ENCODE measurements around the gene TAPT1. TPM values are rescaled to one million over a fixed set of nuclear protein-coding genes. Genes with fewer than 3 reads are reported as not detected.
A peak's percentile ranks its signal among the peaks of the same experiment; 100 is the strongest.

TAPT1 gene
- total and polyA plus RNA-seq, 2 of the 13 experiments (the other 11 are each of a cell fraction or from before 2014, with no cell fraction given), result 24.5 to 25.3 TPM

- TF ChIP-seq RBM39 (IDR thresholded peaks at IDR 0.05; ENCODE audit: low read depth, low read length, poor library complexity, severe bottlenecking), result no peak
- no peak for TF ChIP-seq GABPB1 (CRISPR knock-in tag; IDR thresholded peaks at IDR 0.05)
- no peak for TF ChIP-seq SETDB1 (CRISPR knock-in tag; IDR thresholded peaks at IDR 0.05; ENCODE audit: borderline replicate concordance)
- no peak for TF ChIP-seq STAT6 (CRISPR knock-in tag; IDR thresholded peaks at IDR 0.05; ENCODE audit: borderline replicate concordance)
- TF ChIP-seq TAF15 (IDR thresholded peaks at IDR 0.05; ENCODE audit: low read depth, low read length, poor library complexity, severe bottlenecking), result no peak
- no peak for TF ChIP-seq HDAC6 (IDR thresholded peaks at IDR 0.05; ENCODE audit: low read depth, low read length)
- TF ChIP-seq CCDC6 (CRISPR knock-in tag; IDR thresholded peaks at IDR 0.05), result no peak
- no peak for TF ChIP-seq ZNF660 (CRISPR knock-in tag; IDR thresholded peaks at IDR 0.05; ENCODE audit: borderline replicate concordance, low read depth)
- TF ChIP-seq YEATS4 (CRISPR knock-in tag; IDR thresholded peaks at IDR 0.05; ENCODE audit: borderline replicate concordance), result no peak
- no peak for TF ChIP-seq ZNF572 (CRISPR knock-in tag; IDR thresholded peaks at IDR 0.05)
- no peak for TF ChIP-seq ZNF570 (CRISPR knock-in tag; IDR thresholded peaks at IDR 0.05; ENCODE audit: borderline replicate concordance)
- TF ChIP-seq ZNF598 (CRISPR knock-in tag; IDR thresholded peaks at IDR 0.05; ENCODE audit: borderline replicate concordance), result no peak
- no peak for TF ChIP-seq ZNF138 (CRISPR knock-in tag; IDR thresholded peaks at IDR 0.05; ENCODE audit: low read depth)
- no peak for TF ChIP-seq SPEN (CRISPR knock-in tag; IDR thresholded peaks at IDR 0.05; ENCODE audit: low read depth)
- TF ChIP-seq ZNF773 (CRISPR knock-in tag; IDR thresholded peaks at IDR 0.05; ENCODE audit: borderline replicate concordance), result no peak
- TF ChIP-seq HNF4A (CRISPR knock-in tag; IDR thresholded peaks at IDR 0.05), result peak; percentile 81
- TF ChIP-seq KDM5B (CRISPR knock-in tag; IDR thresholded peaks at IDR 0.05; ENCODE audit: borderline replicate concordance), result no peak
- TF ChIP-seq GPBP1L1 (CRISPR knock-in tag; IDR thresholded peaks at IDR 0.05), result no peak
- TF ChIP-seq RFX1 (IDR thresholded peaks at IDR 0.05), result no peak
- no peak for TF ChIP-seq NFRKB (IDR thresholded peaks at IDR 0.05)
- TF ChIP-seq ELF3 (CRISPR knock-in tag; IDR thresholded peaks at IDR 0.05), result 0 out of 2 replicates have a peak, but pooled peaks have one; percentile 21
- TF ChIP-seq BCL6 (CRISPR knock-in tag; IDR thresholded peaks at IDR 0.05), result peak; percentile 35; the same call in 1 of the 2 replicates
- TF ChIP-seq HINFP (CRISPR knock-in tag; IDR thresholded peaks at IDR 0.05; ENCODE audit: low read depth), result no peak
- no peak for TF ChIP-seq SP1 (IDR thresholded peaks at IDR 0.05)
- no peak for TF ChIP-seq SP1 (CRISPR knock-in tag; IDR thresholded peaks at IDR 0.05)
- no peak for TF ChIP-seq POLR2G (IDR thresholded peaks at IDR 0.05; ENCODE audit: low read depth, low read length)
- TF ChIP-seq JARID2 (CRISPR knock-in tag; IDR thresholded peaks at IDR 0.05; ENCODE audit: insufficient replicate concordance), result no peak
- no peak for TF ChIP-seq CENPX (CRISPR knock-in tag; IDR thresholded peaks at IDR 0.05)
- TF ChIP-seq PHF5A (CRISPR knock-in tag; IDR thresholded peaks at IDR 0.05; ENCODE audit: low read depth, unreplicated experiment), result no peak
Observed at GRCh38 chr4:16111533-16111932, 114.7 kb downstream of the TAPT1 start (continued).

All from HepG2 (cell line).